Astrocyte (in vitro differentiated cells and primary cell): ENCODE results near the gene TTC23L. TPM values are rescaled to one million over a fixed set of nuclear protein-coding genes. Genes with fewer than 3 reads are reported as not detected.

Source experiments
- DNase-seq: peaks from one replicate; pipeline ENCODE4 v3.0.0-alpha.2; 2010; ENCODE audit warnings: low read depth
- FAIRE-seq: peaks from 2 replicates; lab custom pipeline; 2011; peaks lifted over from hg19 to GRCh38; lab: Jason Lieb, UNC
- H2AFZ ChIP-seq: 2 replicates; pipeline ENCODE4 v1.6.0; 2012; ENCODE audit warnings: low read depth, low read length, inconsistent platforms
- H3K27ac ChIP-seq: 2 replicates; pipeline ENCODE4 v1.5.1; 2011; ENCODE audit warnings: low read depth, low read length, inconsistent platforms
- H3K27me3 ChIP-seq: 2 replicates; pipeline ENCODE4 v1.6.0; 2011; ENCODE audit warnings: low read length, inconsistent platforms; ENCODE audit not compliant: insufficient read depth
- H3K36me3 ChIP-seq: 2 replicates; pipeline ENCODE4 v1.5.1; 2011; ENCODE audit warnings: low read length, inconsistent platforms; ENCODE audit not compliant: insufficient read depth
- H3K4me1 ChIP-seq: 2 replicates; pipeline ENCODE4 v1.5.1; 2011; ENCODE audit warnings: low read length, inconsistent platforms; ENCODE audit not compliant: insufficient read depth
- H3K4me2 ChIP-seq: 2 replicates; pipeline ENCODE4 v1.6.0; 2012; ENCODE audit warnings: low read length, inconsistent platforms
- H3K4me3 ChIP-seq: 2 replicates; pipeline ENCODE4 v1.5.1; 2011; ENCODE audit warnings: low read depth, mild to moderate bottlenecking, low read length, inconsistent platforms; ENCODE audit not compliant: insufficient read depth
- H3K79me2 ChIP-seq: 2 replicates; pipeline ENCODE4 v1.6.0; 2012; ENCODE audit warnings: mild to moderate bottlenecking, low read length, inconsistent platforms; ENCODE audit not compliant: insufficient read depth
- H3K9ac ChIP-seq: 2 replicates; pipeline ENCODE4 v1.6.0; 2012; ENCODE audit warnings: mild to moderate bottlenecking, low read length, inconsistent platforms
- H3K9me3 ChIP-seq: 2 replicates; pipeline ENCODE4 v1.5.1; 2012; ENCODE audit warnings: low read depth, mild to moderate bottlenecking, low read length, inconsistent platforms; ENCODE audit not compliant: insufficient read depth
- H4K20me1 ChIP-seq: 2 replicates; pipeline ENCODE4 v1.6.0; 2012; ENCODE audit warnings: low read length, inconsistent platforms; ENCODE audit not compliant: insufficient read depth
- H3K27ac Mint-ChIP-seq: one replicate; pipeline ENCODE4 v1.8.0; 2021; ENCODE audit warnings: mild to moderate bottlenecking, mixed read lengths; ENCODE audit not compliant: unreplicated experiment
- H3K27me3 Mint-ChIP-seq: one replicate; pipeline ENCODE4 v1.8.0; 2021; ENCODE audit warnings: low read depth, mixed read lengths; ENCODE audit not compliant: unreplicated experiment
- H3K36me3 Mint-ChIP-seq: one replicate; pipeline ENCODE4 v1.8.0; 2021; ENCODE audit warnings: low read depth, mixed read lengths; ENCODE audit not compliant: unreplicated experiment
- H3K4me1 Mint-ChIP-seq: one replicate; pipeline ENCODE4 v1.8.0; 2021; ENCODE audit warnings: low read depth, mixed read lengths; ENCODE audit not compliant: unreplicated experiment
- H3K4me3 Mint-ChIP-seq: one replicate; pipeline ENCODE4 v1.8.0; 2021; ENCODE audit warnings: mild to moderate bottlenecking, moderate library complexity, mixed read lengths; ENCODE audit not compliant: unreplicated experiment
- H3K9me3 Mint-ChIP-seq: one replicate; pipeline ENCODE4 v1.8.0; 2021; ENCODE audit warnings: mild to moderate bottlenecking, mixed read lengths; ENCODE audit not compliant: unreplicated experiment
- EZH2 ChIP-seq: IDR thresholded peaks from 2 replicates; pipeline ENCODE4 v1.6.1; 2012; ENCODE audit warnings: mild to moderate bottlenecking, low read length, inconsistent platforms; ENCODE audit not compliant: insufficient read depth
- total RNA-seq: library from RNA; stranded (reverse); gene quantifications from 2 replicates; pipeline ENCODE4 v1.2.1, GENCODE V29; 2021
- TF ChIP-seq, protein P1 (sequence below): IDR thresholded peaks from 2 replicates; pipeline ENCODE4 v1.5.1; 2011; ENCODE audit warnings: low read depth, mild to moderate bottlenecking, inconsistent platforms, low read length, moderate library complexity; ENCODE audit not compliant: insufficient read depth

Gene TTC23L
- total RNA-seq, 1 donor from 2014 or later, result 0.16 TPM

DNA sequence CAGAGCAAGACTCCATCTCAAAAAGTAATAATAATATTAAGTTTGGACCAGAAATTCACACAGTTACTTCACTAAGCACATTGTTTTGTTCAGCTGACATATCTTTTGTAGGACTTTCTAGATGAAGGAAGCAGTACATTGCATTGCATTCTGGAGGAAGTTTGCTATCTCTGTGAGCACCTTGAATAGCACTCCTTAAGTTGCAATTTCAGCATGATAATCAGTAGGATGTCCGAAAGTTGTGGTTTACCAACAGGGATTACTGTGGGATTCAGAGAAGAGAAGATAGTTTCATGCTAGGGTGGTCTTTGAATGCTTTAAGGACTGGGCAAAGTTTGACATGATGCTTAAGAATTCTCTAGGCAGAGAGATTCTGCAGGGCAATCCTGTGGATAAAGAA is 18.4 kb upstream of the TTC23L start:
- Mint-ChIP-seq H3K4me3 (no peak overlapping the region), H3K4me1 (peaks cover 17% of the 10 kb centered on the region), H3K27me3 (no peaks in the 10 kb centered on the region), H3K36me3 (peaks cover 32% of the 10 kb centered on the region), H3K9me3 (no peaks in the 10 kb centered on the region), H3K27ac (peak overlapping the region; percentile 26)
- TF ChIP-seq EZH2, result no peak
- Histone ChIP-seq H3K4me3 (no peak overlapping the region), H3K36me3 (peaks cover 60% of the 10 kb centered on the region), H3K4me1 (peaks cover 4% of the 10 kb centered on the region), H3K9me3 (no peaks in the 10 kb centered on the region), H3K79me2 (peaks cover 4% of the 10 kb centered on the region), H3K4me2 (no peak overlapping the region), H3K27ac (no peak overlapping the region), H3K27me3 (no peaks in the 10 kb centered on the region), H3K9ac (no peak overlapping the region), H4K20me1 (peaks cover 17% of the 10 kb centered on the region), H2AFZ (no peak overlapping the region)
- DNase-seq (no peak), FAIRE-seq (no peak)

DNA sequence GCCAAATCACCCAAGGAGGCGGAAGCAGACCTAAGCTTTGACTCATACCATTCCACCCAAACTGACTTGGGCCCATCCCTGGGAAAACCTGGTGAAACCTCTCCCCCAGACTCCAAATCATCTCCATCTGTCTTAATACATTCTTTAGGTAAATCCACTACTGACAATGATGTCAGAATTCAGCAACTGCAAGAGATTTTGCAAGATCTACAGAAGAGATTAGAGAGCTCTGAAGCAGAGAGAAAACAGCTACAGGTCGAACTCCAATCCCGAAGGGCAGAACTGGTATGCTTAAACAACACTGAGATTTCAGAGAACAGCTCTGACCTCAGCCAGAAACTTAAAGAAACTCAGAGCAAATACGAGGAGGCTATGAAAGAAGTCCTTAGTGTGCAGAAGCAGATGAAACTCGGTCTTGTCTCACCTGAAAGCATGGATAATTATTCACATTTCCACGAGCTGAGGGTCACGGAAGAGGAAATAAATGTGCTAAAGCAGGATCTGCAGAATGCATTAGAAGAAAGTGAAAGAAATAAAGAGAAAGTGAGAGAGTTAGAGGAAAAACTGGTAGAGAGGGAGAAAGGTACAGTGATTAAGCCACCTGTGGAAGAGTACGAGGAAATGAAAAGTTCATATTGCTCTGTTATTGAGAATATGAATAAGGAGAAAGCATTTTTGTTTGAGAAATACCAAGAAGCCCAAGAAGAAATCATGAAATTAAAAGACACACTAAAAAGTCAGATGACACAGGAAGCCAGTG is 15.8 kb upstream of the TTC23L start:
- Histone ChIP-seq H3K27me3 (no peaks in the 10 kb centered on the region), H3K9me3 (no peaks in the 10 kb centered on the region), H3K27ac (no peak overlapping the region), H3K4me1 (no peaks in the 10 kb centered on the region), H3K4me2 (no peak overlapping the region), H3K79me2 (peaks cover 19% of the 10 kb centered on the region), H3K36me3 (peaks cover 76% of the 10 kb centered on the region), H3K9ac (no peak overlapping the region), H3K4me3 (no peak overlapping the region), H4K20me1 (peaks cover 22% of the 10 kb centered on the region), H2AFZ (no peak overlapping the region)
- TF ChIP-seq EZH2, result no peak
- TF ChIP-seq, protein P1, sequence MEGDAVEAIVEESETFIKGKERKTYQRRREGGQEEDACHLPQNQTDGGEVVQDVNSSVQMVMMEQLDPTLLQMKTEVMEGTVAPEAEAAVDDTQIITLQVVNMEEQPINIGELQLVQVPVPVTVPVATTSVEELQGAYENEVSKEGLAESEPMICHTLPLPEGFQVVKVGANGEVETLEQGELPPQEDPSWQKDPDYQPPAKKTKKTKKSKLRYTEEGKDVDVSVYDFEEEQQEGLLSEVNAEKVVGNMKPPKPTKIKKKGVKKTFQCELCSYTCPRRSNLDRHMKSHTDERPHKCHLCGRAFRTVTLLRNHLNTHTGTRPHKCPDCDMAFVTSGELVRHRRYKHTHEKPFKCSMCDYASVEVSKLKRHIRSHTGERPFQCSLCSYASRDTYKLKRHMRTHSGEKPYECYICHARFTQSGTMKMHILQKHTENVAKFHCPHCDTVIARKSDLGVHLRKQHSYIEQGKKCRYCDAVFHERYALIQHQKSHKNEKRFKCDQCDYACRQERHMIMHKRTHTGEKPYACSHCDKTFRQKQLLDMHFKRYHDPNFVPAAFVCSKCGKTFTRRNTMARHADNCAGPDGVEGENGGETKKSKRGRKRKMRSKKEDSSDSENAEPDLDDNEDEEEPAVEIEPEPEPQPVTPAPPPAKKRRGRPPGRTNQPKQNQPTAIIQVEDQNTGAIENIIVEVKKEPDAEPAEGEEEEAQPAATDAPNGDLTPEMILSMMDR, result no peak
- Mint-ChIP-seq H3K4me3 (no peak overlapping the region), H3K36me3 (peaks cover 53% of the 10 kb centered on the region), H3K9me3 (no peaks in the 10 kb centered on the region), H3K27me3 (no peaks in the 10 kb centered on the region), H3K27ac (peak overlapping the region; percentile 13), H3K4me1 (peaks cover 14% of the 10 kb centered on the region)
- FAIRE-seq (no peak), DNase-seq (no peak)

DNA sequence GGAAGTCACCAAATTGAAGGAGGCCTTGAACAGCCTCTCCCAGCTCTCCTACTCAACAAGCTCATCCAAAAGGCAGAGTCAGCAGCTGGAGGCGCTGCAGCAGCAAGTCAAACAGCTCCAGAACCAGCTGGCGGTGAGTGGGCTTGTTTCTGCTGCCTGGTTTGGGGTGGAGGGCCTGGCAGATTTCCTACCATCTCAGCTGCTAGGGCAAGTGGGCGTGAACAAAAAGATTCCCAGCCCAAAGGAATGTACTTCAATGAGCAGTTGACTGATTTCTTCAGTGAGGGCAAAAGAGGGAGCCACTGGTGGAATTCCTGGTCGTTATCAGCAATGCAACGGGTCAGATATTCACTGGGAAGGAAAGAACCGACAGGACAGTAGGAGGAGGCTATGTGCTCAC is 12.6 kb upstream of the TTC23L start:
- no peak overlapping the region for H3K27ac Mint-ChIP-seq
- Histone ChIP-seq H3K4me3 (no peak overlapping the region), H4K20me1 (peaks cover 16% of the 10 kb centered on the region), H3K27ac (no peak overlapping the region), H3K4me2 (no peak overlapping the region), H3K9me3 (no peaks in the 10 kb centered on the region), H3K36me3 (peaks cover 80% of the 10 kb centered on the region), H2AFZ (no peak overlapping the region), H3K9ac (no peak overlapping the region), H3K4me1 (no peaks in the 10 kb centered on the region), H3K79me2 (peaks cover 20% of the 10 kb centered on the region), H3K27me3 (no peaks in the 10 kb centered on the region)
- DNase-seq, result peak; percentile 70
- no peak overlapping the region for H3K4me3 Mint-ChIP-seq
- H3K4me1 Mint-ChIP-seq, result peaks cover 9% of the 10 kb centered on the region
- peaks cover 58% of the 10 kb centered on the region for H3K36me3 Mint-ChIP-seq
- TF ChIP-seq EZH2, result no peak
- TF ChIP-seq, protein P1, result no peak
- H3K9me3 Mint-ChIP-seq, result no peaks in the 10 kb centered on the region
- H3K27me3 Mint-ChIP-seq, result no peaks in the 10 kb centered on the region
- no peak for FAIRE-seq
